Aorta (tissue), 5 donors: ENCODE measurements around the gene DENND1A. TPM values are rescaled to one million over a fixed set of nuclear protein-coding genes. Genes with fewer than 3 reads are reported as not detected.

Experiments
- ATAC-seq: fragments of 200-7000 bp; cut with Tn5 transposase; one replicate; pipeline ENCODE4 v1.9.1; 2022; ENCODE audit warnings: moderate library complexity; ENCODE audit not compliant: low FRiP score
- DNase-seq, 2 donors: peaks; one replicate each; pipeline ENCODE4 v3.0.0-alpha.2; 2020
- H3K27ac ChIP-seq, 2 donors: one replicate each; pipeline ENCODE4 v1.5.1; 2013; ENCODE audit warnings: low read length in 2 of 2, mild to moderate bottlenecking in 2 of 2, moderate library complexity in 2 of 2, control low read depth in 1 of 2, inconsistent platforms in 1 of 2, low read depth in 1 of 2
- H3K27me3 ChIP-seq, 2 donors: one replicate each; pipeline ENCODE4 v1.6.1; 2013; ENCODE audit warnings: control low read depth in 1 of 2, low read length in 1 of 2, mild to moderate bottlenecking in 1 of 2, moderate library complexity in 1 of 2; ENCODE audit not compliant: insufficient read depth in 2 of 2, control insufficient read depth in 1 of 2
- H3K36me3 ChIP-seq, 2 donors: one replicate each; pipeline ENCODE4 v1.6.1; 2013; ENCODE audit warnings: control low read depth in 1 of 2, low read length in 1 of 2, mild to moderate bottlenecking in 1 of 2; ENCODE audit not compliant: insufficient read depth in 2 of 2, control insufficient read depth in 1 of 2
- H3K4me1 ChIP-seq, 2 donors: one replicate each; pipeline ENCODE4 v1.6.1; 2013; ENCODE audit warnings: low read length in 2 of 2, control low read depth in 1 of 2, mild to moderate bottlenecking in 1 of 2, moderate library complexity in 1 of 2; ENCODE audit not compliant: insufficient read depth in 2 of 2, control insufficient read depth in 1 of 2
- H3K4me3 ChIP-seq, 2 donors: one replicate each; pipeline ENCODE4 v1.5.1; 2013; ENCODE audit warnings: low read length in 2 of 2, control low read depth in 1 of 2, mild to moderate bottlenecking in 1 of 2
- H3K9me3 ChIP-seq: one replicate; pipeline ENCODE4 v1.6.1; 2013; ENCODE audit warnings: mild to moderate bottlenecking, low read length; ENCODE audit not compliant: control insufficient read depth
- WGBS, 2 donors: extraction: QIAGEN DNeasy Blood & Tissue Kit; methylation state at CpG; one replicate each; pipeline ENCODE4 v1.1.7; 2013; 5-methylcytosine and 5-hydroxymethylcytosine counted together
- intact Hi-C, 2 donors: fragments of 100-400 bp; cut with DNase I; formaldehyde crosslinking; loops; one replicate each; pipeline versions ENCODE4 v1.14.2 to v1.15.0; 2022
- polyA plus RNA-seq, 2 donors: library from polyadenylated mRNA; stranded (reverse); fragments of 200-250 nt; gene quantifications; one replicate each; pipeline ENCODE4 v1.2.3, GENCODE V29; 2013
- total RNA-seq, 2 donors: library from RNA; stranded (reverse); fragmentation: NEBNext Ultra II Directional; extraction: Animal tissue kit (Norgen Biotek cat#: 25700); gene quantifications; one replicate each; pipeline ENCODE4 v1.2.1, GENCODE V29; 2021
- donor health status: healthy with polysubstance abuse.
- donor health status: Bipolar disorder and iron deficiency.
- donor health status: DM: no; HTN: no; CAD: no.
- donor health status: DM: no; HTN: no; CAD: no.
- donor health status: DM: yes; HTN: yes; CAD: no.

Gene DENND1A
- total and polyA plus RNA-seq, 4 donors, result 6.9 to 31.4 (median 15.3) TPM

- intact Hi-C loops, result loop anchor here in 1 of 2 donors (10.0 kb wide), 2 partner anchors 81 to 231 kb away; partner anchors contain the start of gene STRBP
- WGBS, 2 donors, result 69 to 72% methylated on average over 6 of the region's 6 CpGs
- DNase-seq, result no peak
- H3K27ac ChIP-seq, result no peak overlapping the region
- no peaks in the 10 kb centered on the region for H3K9me3 ChIP-seq
- H3K4me1 ChIP-seq, result no peaks in the 10 kb centered on the region
- no peak for ATAC-seq
- no peaks in the 10 kb centered on the region for H3K36me3 ChIP-seq
- no peaks in the 10 kb centered on the region for H3K27me3 ChIP-seq
- no peak overlapping the region for H3K4me3 ChIP-seq
These were observed 584.4 kb downstream of the DENND1A start for GRCh38 chr9:123345567-123345955.

- Histone ChIP-seq H3K36me3 (no peaks in the 10 kb centered on the region), H3K9me3 (no peaks in the 10 kb centered on the region), H3K27ac (no peak overlapping the region), H3K4me1 (no peaks in the 10 kb centered on the region), H3K4me3 (no peak overlapping the region), H3K27me3 (no peaks in the 10 kb centered on the region)
- DNase-seq (no peak), ATAC-seq (no peak)
- WGBS, 2 donors, result 94 to 95% methylated on average over 9 of the region's 9 CpGs
- intact Hi-C loops, result loop anchor here in 1 of 2 donors (10.0 kb wide), 2 partner anchors 80 to 230 kb away; partner anchors contain the start of gene STRBP
These were observed 585.6 kb downstream of the DENND1A start for GRCh38 chr9:123344192-123344949.

DNA sequence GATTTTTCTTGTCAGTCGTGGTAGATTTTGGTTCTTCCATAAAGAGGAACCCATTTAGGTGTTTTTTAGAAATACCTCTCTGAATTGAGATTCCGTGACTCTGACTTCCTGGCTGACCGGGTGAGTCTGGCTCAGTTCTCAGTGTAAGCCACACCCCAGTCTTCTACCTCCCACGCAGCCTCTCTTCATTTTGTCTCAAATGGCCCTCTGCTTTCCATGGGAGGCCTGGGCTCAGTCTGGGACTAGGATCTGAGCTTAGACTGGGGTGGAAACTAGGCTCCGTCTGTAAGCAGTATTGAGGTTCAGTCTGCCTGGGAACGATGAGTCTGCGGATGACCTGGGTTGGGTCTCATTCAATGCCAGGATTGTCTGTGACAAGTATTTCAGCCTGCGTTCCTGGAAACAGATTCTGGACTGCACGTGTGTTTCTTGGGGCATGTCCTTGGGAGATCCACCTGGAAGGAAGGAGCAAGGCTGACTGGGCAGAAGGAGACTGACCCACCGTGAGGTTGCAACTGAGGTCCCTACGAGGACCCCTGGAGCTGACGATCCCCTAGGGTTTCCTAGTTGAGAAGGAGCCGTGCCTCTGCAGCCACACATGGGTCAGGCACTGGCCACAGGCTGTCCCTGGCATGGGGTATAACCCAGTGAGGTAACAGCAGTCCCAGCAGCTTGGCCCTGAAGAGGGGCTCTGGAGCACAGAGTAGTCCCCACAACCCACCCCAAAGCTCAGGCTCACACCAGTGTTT lies 586.3 kb downstream of the DENND1A start:
- no peak for ATAC-seq
- 68 to 69% methylated on average over 13 of the region's 13 CpGs for WGBS, 2 donors

GRCh38 chr9:123342247-123342646 lies 587.7 kb downstream of the DENND1A start:
- intact Hi-C loops, result loop anchor here in 1 of 2 donors (10.0 kb wide), 2 partner anchors 77 to 227 kb away; partner anchors contain the start of gene STRBP
- 78 to 83% methylated on average over 5 of the region's 5 CpGs for WGBS, 2 donors
- ATAC-seq (no peak), DNase-seq (no peak)
- no peak overlapping the region for H3K27ac ChIP-seq
- no peak overlapping the region for H3K4me3 ChIP-seq
- H3K27me3 ChIP-seq, result no peaks in the 10 kb centered on the region
- H3K4me1 ChIP-seq, result no peaks in the 10 kb centered on the region
- H3K36me3 ChIP-seq, result no peaks in the 10 kb centered on the region
- H3K9me3 ChIP-seq, result no peaks in the 10 kb centered on the region

More for the DNA sequence above, 586.3 kb downstream of the DENND1A start:
- no peak overlapping the region for H3K27ac ChIP-seq
- DNase-seq, result no peak
- H3K9me3 ChIP-seq, result no peaks in the 10 kb centered on the region
- no peaks in the 10 kb centered on the region for H3K36me3 ChIP-seq
- no peak overlapping the region for H3K4me3 ChIP-seq
- no peaks in the 10 kb centered on the region for H3K27me3 ChIP-seq
- H3K4me1 ChIP-seq, result no peaks in the 10 kb centered on the region
- intact Hi-C loops, result loop anchor here in 1 of 2 donors (10.0 kb wide), 2 partner anchors 79 to 229 kb away; partner anchors contain the start of gene STRBP

DNA sequence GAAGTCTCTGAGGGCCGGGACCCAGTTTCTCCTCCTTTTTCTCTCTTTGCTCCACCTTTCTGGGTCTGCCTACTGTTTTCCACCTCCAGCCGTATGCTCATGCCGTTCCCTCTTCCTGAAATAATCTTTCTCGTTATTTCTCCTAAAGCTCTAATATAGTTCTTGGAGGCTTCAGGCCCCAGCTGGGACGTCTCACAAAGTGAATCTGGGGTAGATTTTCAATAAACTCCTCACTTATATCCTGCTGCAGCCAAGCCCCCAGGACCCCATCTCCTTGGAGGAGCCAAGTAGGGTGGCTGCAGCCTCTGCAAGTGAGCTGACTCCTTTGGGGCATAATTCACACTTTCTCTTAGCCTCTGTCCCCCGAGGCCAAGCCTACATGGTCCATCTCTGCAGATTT lies 588.1 kb downstream of the DENND1A start:
- DNase-seq (no peak), ATAC-seq (no peak)
- no peaks in the 10 kb centered on the region for H3K27me3 ChIP-seq
- 82 to 84% methylated on average over 6 of the region's 6 CpGs for WGBS, 2 donors
- no peaks in the 10 kb centered on the region for H3K9me3 ChIP-seq
- no peaks in the 10 kb centered on the region for H3K36me3 ChIP-seq
- intact Hi-C loops, result loop anchor here in 1 of 2 donors (10.0 kb wide), 2 partner anchors 77 to 227 kb away; partner anchors contain the start of gene STRBP
- H3K4me3 ChIP-seq, result no peak overlapping the region
- no peak overlapping the region for H3K27ac ChIP-seq
- H3K4me1 ChIP-seq, result no peaks in the 10 kb centered on the region

- peak overlapping the region in 1 of 2 donors; percentile 14 for H3K4me3 ChIP-seq
- no peaks in the 10 kb centered on the region for H3K9me3 ChIP-seq
- H3K27me3 ChIP-seq, result no peaks in the 10 kb centered on the region
- ATAC-seq, result no peak
- no peaks in the 10 kb centered on the region for H3K36me3 ChIP-seq
- intact Hi-C loops, result loop anchor here in 1 of 2 donors (10.0 kb wide), 2 partner anchors 75 to 225 kb away; partner anchors contain the start of gene STRBP
- peak in 1 of 2 donors; percentile 64 for DNase-seq
- H3K4me1 ChIP-seq, result no peaks in the 10 kb centered on the region
- 38 to 47% methylated on average over 32 of the region's 32 CpGs for WGBS, 2 donors
- H3K27ac ChIP-seq, result no peak overlapping the region
These were observed 590.0 kb downstream of the DENND1A start for GRCh38 chr9:123339666-123340510.

DNA sequence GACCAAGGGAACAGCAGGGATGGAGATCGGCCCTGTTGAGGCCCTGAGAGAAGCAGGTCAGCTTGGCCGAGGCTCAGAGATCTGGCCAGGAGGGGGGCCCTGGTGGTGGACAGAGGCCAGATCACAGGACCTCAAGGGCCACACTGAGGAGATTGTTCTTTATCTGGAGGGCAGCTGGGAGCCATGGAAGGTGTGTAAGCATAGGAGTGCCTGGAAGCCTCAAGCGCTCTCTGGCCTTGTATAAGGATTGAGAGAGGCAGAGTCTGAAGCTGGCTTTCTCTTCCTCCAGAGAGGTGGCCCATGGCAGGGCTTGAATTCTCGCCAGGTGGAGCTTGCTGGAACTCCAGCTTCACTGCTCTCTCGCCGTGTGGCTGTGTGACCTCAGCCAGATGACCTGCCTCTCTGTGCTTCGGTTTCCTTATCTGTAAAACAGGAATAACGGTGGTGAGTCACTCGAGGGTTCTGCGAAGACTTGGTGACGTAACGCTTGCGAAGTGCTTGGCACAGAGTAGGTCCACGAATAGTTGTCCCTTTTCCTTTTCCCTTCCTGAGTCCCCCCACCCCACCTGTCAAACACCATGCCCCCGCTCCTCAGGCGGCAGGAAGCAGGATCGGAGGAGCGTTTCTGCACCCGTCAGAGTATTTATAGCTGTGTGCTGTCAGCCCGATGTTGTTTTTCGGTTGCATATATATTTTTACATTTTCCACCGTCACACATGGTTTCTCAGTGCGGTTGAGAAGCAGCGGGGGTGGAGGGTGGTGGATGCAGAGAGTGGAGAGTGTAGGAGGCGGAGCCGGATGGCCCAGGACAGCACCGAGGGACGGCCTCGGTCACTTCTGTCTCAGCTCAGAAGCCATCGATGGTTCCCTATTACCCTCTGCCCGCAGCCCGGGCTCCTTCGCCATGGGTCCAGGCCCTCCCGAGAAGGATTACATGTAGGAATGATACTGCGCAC lies 590.9 kb downstream of the DENND1A start:
- ATAC-seq (peak; percentile 51), DNase-seq (peak in 1 of 2 donors; percentile 63)
- H3K27me3 ChIP-seq, result no peaks in the 10 kb centered on the region
- no peaks in the 10 kb centered on the region for H3K4me1 ChIP-seq
- H3K36me3 ChIP-seq, result no peaks in the 10 kb centered on the region
- intact Hi-C loops, result no loop called here
- H3K27ac ChIP-seq, result no peak overlapping the region
- H3K4me3 ChIP-seq, result peak overlapping the region; percentile 14 to 19
- 19 to 24% methylated on average over 35 of the region's 35 CpGs for WGBS, 2 donors
- H3K9me3 ChIP-seq, result no peaks in the 10 kb centered on the region
